Measurements from ENCODE around the gene PGGHG. TPM values are rescaled to one million over a fixed set of nuclear protein-coding genes. Genes with fewer than 3 reads are reported as not detected.
"Not testable (repeated sequence)": the region's sequence is repeated elsewhere in the genome, so short reads cannot be mapped to it uniquely, and the experiment has no call there.

PGGHG gene
- total RNA-seq, 4 donors from 2014 or later: 4.0 to 7.7 (median 6.9) TPM

DNA sequence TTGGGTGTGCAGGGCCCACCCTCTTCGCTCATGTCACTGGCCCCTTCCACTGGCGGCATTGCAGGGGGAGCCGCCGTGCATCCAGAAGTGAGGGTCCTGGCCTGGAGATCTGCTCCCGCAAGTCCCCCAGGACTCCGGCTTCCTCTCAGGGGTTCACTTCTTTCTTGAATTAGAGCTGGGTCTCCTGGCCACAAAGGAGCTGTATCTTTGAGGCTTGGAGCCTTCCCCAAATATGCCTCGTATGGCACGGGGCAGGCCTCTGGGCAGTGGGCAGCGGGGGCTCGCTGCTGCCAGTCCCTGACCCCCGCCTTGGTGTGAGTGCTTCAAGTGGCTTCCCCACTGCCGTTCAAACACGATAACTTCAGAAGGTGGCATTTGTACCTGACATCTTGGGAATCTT is 39.1 kb downstream of the PGGHG start:
- peak in 1 of 2 donors; percentile 59 for DNase-seq (ENCODE audit: low spot score in 2 of 2)
- intact Hi-C loops (cut with DNase I; ENCODE audit: low total_unique reads): no loop called here

DNA sequence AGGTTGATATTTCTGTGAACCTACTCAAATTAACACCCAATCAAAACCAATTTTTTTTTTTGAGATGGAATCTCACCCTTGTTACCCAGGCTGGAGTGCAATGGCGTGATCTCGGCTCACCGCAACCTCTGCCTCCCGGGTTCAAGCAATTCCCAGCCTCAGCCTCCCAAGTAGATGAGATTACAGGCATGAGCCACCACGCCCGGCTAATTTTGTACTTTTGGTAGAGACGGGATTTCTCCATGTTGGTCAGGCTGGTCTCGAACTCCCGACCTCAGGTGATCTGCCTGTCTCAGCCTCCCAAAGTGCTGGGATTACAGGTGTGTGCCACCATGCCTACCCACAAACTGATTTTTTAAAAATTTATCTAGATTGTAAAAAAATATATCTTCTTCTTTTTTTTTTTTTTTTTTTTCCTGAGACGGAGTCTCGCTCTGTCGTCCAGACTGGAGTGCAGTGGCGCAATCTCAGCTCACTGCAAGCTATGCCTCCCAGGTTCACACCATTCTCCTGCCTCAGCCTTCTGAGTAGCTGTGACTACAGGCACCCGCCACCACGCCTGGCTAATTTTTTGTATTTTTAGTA is 39.7 kb downstream of the PGGHG start:
- 93 to 97% methylated on average over 15 of the region's 15 CpGs for WGBS, 2 donors
- peak in 1 of 2 donors; percentile 36 for DNase-seq (ENCODE audit: low spot score in 2 of 2)
- intact Hi-C loops (cut with DNase I; ENCODE audit: low total_unique reads); H3K4me3 ChIP-seq (ENCODE audit: low read depth, poor library complexity, severe bottlenecking): not testable (repeated sequence)

More for the DNA sequence above, 39.1 kb downstream of the PGGHG start:
- WGBS, 2 donors: 90 to 97% methylated on average over 13 of the region's 13 CpGs
- TF ChIP-seq, protein P1, sequence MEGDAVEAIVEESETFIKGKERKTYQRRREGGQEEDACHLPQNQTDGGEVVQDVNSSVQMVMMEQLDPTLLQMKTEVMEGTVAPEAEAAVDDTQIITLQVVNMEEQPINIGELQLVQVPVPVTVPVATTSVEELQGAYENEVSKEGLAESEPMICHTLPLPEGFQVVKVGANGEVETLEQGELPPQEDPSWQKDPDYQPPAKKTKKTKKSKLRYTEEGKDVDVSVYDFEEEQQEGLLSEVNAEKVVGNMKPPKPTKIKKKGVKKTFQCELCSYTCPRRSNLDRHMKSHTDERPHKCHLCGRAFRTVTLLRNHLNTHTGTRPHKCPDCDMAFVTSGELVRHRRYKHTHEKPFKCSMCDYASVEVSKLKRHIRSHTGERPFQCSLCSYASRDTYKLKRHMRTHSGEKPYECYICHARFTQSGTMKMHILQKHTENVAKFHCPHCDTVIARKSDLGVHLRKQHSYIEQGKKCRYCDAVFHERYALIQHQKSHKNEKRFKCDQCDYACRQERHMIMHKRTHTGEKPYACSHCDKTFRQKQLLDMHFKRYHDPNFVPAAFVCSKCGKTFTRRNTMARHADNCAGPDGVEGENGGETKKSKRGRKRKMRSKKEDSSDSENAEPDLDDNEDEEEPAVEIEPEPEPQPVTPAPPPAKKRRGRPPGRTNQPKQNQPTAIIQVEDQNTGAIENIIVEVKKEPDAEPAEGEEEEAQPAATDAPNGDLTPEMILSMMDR (IDR thresholded peaks at IDR 0.05): no peak
- TF ChIP-seq POLR2A (IDR thresholded peaks at IDR 0.05): no peak
- no peak overlapping the region for H3K4me3 ChIP-seq (ENCODE audit: low read depth, poor library complexity, severe bottlenecking)

DNA sequence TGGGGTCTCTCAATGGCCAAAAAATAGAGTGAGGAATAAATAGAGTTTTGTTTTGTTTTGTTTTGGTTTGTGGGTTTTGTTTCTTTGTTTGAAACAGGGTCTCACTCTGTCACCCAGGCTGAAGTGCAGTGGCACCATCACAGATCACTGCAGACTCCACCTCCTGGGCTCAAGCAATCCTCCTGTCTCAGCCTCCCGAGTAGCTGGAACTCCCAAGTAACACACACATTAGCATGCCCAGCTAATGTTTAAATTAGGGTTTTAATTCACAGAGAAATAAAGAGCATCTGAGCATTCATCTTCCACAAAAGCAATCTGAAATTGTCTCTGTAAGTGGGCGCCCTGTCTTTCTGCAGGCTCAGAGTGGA is 40.9 kb downstream of the PGGHG start:
- 91 to 92% methylated on average over 2 of the region's 2 CpGs for WGBS, 2 donors
- no peak for DNase-seq (ENCODE audit: low spot score in 2 of 2)
- intact Hi-C loops (cut with DNase I; ENCODE audit: low total_unique reads): no loop called here
- TF ChIP-seq, protein P1 (IDR thresholded peaks at IDR 0.05): no peak
- TF ChIP-seq POLR2A (IDR thresholded peaks at IDR 0.05): no peak
- H3K4me3 ChIP-seq (ENCODE audit: low read depth, poor library complexity, severe bottlenecking): no peak overlapping the region

DNA sequence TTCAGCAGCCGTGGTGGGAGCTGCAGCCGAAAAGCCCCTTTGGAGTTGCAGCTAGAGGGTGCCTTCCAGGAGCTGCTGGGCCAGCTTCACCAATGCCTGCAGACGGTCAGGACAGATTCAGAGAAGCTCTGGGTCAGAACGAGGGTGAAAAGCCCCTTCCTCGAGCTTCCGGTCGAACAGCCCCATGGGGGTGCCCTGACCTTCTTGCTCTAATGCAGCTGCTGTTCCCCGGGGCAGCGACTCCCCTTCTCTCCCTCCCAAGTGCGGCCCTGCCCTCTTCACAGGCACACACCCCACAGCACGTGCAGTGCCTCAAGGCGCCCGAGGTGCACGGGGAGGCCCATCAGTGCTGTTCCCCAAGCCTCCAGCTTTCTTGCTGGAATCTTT is 41.4 kb downstream of the PGGHG start:
- H3K4me3 ChIP-seq (ENCODE audit: low read depth, poor library complexity, severe bottlenecking): no peak overlapping the region
- TF ChIP-seq POLR2A (IDR thresholded peaks at IDR 0.05): no peak
- TF ChIP-seq, protein P1 (IDR thresholded peaks at IDR 0.05): no peak
- peak in 1 of 2 donors; percentile 67 for DNase-seq (ENCODE audit: low spot score in 2 of 2)
- intact Hi-C loops (cut with DNase I; ENCODE audit: low total_unique reads): no loop called here
- 55 to 68% methylated on average over 14 of the region's 14 CpGs for WGBS, 2 donors

DNA sequence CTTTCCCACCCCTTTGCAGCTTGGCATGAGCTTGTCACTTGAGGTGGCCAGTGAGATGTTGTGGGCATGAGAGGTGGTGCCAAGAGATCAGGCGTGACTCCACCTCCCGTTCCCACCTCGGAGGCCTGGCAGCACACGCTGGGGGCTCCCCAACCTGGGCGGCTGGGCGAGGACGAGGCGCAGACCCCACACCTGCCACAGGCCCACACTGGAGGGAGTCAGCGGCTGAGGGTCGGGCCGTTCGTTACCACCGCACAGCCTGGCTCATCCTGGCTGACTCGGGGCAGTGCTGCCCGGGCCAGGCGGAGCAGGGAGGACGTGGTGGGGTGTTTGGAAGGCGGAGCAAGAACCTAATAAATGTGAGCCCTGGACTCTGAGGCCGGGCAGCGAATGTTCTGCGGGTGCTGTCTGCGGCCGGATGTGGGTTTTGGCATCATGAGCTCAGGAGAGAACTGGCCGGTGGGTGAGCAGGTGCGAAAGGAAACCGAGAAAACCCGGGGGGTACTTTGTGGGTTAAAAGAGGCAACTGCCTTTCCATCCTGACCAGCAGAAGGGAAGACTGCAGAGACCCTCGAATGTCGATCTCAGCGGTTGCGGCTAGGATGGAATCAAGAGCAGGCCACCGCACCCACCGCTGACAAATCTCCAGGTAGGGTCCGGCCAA is 41.9 kb downstream of the PGGHG start:
- no peak overlapping the region for H3K4me3 ChIP-seq (ENCODE audit: low read depth, poor library complexity, severe bottlenecking)
- TF ChIP-seq, protein P1 (IDR thresholded peaks at IDR 0.05): no peak
- no peak for TF ChIP-seq POLR2A (IDR thresholded peaks at IDR 0.05)
- 84 to 90% methylated on average over 22 to 34 of the region's 34 CpGs for WGBS, 2 donors
- peak in 1 of 2 donors; percentile 85 for DNase-seq (ENCODE audit: low spot score in 2 of 2)
- intact Hi-C loops (cut with DNase I; ENCODE audit: low total_unique reads): no loop called here

DNA sequence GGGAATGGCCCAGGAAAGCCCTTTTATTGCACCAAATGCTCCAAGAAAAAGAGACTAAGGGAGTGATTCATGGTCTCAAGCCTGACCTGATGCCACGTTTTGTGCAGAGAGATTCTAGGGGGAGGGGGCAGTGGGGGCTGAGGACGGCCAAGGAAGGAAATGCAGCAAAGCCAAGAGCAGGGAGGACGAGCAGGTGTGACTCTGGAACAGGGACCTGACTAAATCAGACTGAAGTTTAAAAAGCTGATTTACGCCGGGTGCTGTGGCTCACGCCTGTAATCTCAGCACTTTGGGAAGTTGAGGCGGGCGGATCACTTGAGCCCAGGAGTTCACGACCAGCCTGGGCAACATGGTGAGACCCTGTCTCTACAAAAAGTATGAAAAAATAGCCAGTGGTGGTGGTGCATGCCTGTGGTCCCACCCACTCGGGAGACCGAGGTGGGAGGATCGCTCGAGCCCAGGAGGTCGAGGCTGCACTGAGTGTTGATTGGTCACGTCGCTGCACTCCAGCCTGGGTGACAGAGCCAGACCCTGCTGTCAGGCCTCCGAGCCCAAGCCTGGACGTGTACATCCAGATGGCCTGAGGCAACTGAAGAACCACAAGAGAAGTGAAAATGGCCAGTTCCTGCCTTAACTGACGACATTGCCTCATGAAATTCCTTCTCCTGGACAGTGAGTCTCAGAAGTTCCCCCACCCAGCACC is 42.6 kb downstream of the PGGHG start:
- intact Hi-C loops (cut with DNase I; ENCODE audit: low total_unique reads): no loop called here
- DNase-seq (ENCODE audit: low spot score in 2 of 2): peak in 1 of 2 donors; percentile 49

More for the DNA sequence above, 42.6 kb downstream of the PGGHG start:
- no peak overlapping the region for H3K4me3 ChIP-seq (ENCODE audit: low read depth, poor library complexity, severe bottlenecking)
- WGBS, 2 donors: 84 to 89% methylated on average over 19 of the region's 19 CpGs
- no peak for TF ChIP-seq POLR2A (IDR thresholded peaks at IDR 0.05)
- TF ChIP-seq, protein P1 (IDR thresholded peaks at IDR 0.05): no peak
